Nucleus accumbens (tissue), 56 donors: ENCODE measurements around the gene UGT1A9.

Experiments
- DNase-seq, 56 donors: peaks; one replicate each; lab custom pipeline; 2025; lab: John Stamatoyannopoulos, UW

The UGT1A9 gene

DNA sequence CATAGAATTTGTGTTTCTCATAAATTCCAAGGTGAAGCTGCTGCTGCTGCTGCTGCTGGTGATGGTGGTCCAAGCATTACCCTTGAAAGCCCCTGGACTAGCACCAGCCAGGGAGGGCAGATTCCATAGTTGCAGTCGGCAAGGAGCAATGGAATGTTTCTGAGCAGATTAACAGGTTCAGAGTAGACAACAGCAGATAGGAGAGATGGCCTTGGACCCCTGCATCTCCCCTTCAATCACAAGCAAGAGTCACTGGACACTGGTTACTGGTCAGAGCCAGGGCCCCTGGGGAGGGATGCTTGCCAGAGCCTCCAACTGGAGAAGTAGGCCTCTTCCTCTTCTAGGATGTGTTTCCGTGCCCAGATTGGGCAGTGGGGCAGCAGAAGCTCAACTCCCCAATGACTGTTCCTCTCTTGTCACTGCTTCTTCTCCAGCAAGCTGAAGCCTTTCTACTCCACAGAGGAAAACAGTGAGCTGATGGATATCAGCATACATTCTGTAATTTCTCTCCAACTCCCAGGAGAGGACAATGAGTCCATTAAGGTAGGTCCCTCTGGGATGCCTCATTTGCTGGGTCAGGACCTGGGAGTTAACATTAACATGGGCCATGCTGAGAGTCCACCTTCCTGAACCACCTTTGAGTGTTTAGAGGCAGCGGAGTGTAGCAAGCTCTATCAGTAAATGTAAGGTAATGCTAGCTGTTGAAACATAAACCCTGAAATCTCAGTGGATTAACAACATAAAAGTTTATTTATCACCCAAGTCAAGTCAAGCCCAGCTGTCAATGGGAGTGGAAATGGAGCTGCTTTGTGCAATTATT is 141.7 kb downstream of the UGT1A9 start:
- DNase-seq, result no peak

DNA sequence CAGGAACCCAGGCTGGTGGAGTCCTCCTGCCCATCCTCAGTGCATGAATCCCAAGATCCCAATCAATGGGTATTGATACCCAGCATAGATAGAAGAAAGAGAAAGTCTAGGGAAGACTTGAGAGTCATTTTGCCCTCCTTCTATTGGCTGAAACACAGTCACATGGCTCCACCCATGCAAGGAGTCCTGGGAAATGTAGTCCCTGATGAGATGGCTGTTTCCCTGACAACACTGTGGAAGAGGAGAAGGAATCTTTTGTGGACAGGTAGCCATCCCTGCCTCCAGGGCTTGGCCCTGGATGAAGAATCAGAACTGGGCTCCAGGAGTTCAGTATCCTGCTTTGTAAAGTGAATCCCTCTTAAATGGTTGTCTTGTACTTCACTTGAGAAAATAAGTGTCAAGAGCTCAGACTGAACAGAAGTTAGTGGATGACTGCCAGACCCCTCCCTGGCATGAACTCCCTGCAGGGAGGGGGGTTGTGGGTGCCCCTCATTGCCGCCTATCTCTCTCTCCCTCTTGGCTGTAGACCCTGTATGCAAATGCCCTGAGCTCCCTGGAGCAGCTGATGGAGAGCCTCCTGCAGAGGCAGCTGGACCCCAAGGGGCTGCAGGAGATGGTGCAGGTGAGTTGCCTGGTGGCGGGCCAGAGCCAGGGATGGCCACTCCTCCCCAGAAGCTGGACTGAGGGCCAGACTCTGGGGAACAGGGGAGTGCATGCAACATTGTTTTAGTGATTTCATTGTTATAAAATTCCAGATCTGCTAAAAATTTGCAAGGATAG is 142.5 kb downstream of the UGT1A9 start:
- no peak for DNase-seq

DNA sequence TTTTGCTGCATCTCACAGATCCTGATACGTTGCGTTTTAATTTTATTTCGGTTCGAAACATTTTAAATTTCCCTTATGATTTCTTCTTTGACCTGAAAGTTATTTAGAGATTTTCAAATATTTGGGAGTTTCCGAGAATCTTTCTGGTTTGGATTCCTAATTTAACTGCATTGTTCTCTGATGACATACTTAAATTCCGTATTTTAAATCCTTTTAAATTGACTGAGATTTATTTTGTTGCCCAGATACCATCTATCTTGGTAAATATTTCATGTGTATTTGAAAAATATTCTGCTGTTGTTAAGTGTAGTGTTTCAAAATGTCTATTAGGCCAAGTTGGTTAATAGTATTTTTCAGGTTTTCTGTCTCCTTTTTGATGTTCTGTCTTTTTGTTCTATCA is 144.2 kb downstream of the UGT1A9 start:
- no peak for DNase-seq

DNA sequence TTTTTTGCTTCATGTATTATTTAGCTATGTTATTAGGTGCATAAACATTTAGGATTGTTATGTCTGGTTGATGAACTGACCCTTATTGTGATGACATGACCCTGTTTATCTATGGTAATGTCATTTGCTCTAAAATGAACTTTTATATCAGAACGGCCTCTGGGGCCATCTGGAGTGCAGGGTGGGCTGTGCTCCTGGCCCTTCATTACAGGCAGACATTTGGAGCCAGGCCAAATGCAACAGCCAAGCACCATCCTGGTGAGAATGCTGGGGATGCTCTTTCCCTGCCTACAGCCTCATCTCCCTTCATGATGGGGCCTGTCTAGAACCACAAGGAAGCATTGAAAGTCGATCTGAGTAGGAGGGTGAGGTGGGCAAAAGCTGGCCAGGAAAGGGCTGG is 144.6 kb downstream of the UGT1A9 start:
- no peak for DNase-seq

DNA sequence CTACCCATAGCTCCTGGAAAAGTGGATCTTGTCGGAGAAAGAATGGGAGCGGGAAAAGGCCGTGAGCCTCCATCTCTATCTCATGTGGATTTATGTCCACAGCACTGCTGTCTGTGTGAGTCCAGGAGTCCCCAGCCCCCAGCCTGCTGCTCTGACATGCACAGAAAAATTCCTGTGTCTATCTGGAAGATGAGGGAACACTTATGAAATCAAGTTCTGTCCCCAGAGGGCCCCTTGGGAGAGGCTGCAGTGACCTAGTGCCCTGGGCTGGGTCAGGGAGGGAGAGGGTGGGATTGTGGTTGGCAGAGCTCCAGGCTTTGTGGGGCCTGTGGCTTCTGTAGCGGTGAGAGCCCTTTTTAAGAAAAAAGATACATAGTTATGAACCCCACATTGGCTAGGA is 145.1 kb downstream of the UGT1A9 start:
- no peak for DNase-seq

DNA sequence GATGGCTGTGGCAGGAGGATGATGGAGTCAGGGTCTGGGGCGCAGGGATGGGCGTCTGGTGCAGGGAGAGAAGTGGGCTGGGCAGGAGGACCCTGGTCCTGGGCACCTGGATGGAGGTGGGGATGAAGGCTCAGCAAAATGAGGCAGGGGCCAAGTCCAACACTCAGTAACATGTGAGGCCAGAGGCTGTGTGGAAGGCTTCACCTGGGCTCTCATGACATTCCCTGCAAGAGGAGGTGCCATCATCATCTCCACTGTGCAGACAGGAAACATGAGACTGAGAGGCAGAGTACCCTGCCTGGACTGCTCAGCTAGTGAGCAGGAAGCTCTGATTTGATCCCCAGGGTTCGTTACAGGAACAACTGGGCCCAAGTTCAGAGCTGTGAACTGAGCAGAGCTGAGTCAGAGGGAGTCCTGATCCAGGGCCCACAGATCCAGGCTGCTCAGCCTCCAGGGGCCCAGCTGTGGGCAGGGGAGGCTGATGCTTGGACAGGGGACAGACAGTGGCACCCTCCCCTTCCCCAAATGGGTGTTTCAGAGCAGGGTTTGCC is 145.7 kb downstream of the UGT1A9 start:
- no peak for DNase-seq

DNA sequence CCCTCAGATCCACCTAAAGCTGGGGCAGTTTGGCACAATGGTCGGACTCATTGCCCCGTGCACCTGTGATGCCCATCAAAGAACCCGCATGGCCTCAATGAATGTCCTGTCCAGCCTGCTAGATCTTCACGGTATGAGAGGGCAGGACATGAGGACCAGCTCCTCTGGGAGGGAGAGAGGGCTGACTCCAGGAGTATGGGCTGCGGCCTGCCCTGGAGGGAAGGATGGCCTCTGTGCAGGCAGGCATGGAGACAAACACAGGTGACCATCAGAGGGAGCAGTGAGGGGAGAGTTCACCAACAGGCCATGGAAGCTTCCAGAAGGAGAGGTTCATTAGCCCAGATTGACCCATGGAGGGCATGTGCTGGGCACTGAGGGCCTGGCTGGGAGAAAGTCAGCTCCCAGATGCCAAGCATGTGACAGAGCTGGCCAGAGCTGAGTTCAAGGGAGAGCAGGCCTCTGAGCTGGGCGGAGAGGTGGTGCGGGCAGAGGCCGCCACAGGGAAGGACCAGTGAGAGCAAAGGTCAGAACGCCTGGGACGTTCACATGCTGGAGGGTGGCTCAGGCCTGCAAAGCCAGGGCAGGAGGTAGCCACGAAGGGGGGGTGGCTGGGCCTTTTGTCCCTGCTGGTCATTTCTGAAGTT is 146.4 kb downstream of the UGT1A9 start:
- no peak for DNase-seq

DNA sequence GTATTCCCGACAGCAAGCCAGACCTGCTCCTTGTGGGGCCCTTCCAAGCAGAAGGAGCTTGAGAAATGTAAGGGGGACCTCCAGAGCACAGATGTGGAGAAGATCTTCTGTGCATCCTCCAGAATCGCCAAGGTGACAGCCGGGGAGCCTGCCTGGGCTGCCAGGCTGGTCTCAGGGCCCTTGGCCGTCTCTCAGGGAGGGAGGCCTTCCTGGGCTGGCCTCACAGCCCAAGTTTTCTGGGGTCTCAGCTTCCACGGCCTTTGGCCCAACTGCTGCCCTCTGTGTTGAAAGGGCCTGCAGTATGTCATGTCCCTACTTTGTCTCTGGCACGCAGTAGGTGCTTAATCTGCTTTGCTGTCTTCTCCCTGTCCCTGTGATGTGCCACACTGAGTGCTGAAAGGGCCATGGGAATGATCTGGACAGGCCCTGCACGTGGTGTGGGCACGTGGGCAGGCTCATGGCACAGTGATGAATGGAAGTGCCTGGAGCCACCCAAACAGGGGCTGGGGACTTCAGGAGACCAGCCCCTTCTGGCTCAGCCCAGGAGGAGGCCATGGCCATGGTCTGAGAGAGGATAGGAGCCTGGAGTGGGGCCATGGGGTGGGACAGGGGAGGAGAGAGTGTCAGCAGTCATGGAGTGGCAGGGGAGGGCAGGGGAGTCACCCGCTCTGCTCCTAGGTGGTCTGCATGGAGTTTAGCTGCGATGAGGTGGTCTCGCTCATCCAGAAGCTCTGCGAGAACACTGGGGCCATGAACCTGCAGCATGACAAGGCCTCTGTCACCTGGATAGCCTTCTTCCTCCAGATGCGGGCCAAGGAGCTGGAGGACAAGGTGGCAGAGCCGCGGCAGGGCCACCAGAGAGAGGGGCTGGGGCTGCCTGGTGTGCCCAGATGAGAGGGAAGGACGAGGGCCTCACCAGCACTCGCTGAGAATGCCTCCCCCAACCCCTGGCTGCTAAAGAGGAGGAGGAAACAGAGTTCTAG is 147.2 kb downstream of the UGT1A9 start:
- no peak for DNase-seq

DNA sequence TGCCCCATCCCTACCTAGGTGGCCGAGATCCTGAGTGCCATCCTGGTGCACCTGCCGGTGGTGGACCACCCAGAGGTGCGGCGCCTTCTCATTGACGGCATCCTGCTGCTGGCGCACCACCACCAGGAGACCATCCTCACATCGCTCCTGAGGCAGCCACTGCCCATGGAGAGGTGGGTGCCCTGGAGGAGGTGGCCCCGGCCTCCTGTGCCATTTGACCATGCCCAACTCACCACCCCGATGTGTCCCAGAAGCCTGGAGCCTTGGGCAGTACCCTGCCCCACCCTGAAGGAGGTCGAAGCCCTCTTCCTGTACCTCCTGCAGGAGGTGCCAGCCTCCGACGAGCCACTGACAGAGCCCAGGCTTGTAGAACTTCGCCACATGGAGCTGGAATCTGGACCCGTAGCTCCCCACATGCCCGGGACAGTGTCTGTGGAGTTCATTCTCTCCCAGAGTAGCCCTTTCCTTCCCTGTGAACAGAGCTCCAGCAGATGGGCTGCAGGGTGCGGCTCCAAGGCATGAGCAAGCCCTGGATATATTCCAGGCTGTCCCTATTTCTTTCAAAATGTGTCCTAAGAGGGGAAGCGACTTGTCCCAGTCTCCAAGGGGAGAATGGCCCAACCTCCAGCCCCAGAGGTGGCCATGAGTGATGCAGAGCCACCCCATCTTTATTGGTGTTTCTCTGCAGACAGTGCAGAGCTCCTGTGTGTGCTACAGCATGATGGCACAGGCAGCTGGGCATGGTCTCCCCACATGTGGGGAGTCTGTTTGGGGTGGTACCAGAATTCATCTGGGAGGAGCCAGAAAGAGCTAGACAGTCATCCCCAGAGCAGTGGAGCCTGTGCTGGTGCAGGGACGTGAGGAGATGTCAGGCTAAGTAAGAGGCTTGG is 148.4 kb downstream of the UGT1A9 start:
- no peak for DNase-seq

DNA sequence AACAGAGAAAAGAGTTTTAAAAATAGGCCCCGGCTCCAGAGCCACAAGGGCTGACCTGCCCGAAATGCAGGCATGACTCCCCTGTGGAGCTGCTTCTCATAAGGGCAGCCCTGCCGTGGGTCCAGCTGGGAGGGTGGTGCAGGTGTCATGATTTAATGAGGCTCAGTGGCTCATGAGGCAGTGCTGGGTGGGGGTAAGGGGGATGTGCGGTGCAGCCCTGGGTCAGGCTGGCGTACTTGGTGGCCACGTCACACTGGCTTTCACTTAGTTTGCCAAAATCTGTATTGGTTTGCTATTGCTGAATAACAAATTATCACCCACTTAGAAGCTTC is 149.0 kb downstream of the UGT1A9 start:
- DNase-seq, result no peak

DNA sequence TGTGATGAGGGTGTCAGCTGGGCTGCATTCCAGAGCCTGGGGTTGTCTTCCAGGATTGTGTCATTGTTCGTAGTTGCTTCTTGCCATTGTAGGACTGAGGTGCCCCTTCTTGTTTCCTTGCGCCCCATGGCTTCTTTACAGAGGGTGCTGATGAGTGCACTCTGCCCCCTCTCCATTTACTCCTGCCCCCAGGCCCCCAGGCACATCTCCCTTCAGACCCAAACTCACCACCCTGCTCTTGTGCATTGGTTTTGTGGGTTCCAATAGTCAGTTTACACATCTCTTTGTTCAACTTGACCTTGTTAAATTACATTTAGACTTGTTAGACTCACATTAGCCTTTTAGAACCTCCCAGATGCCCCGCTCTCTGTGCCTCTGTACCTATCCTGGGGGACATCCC is 149.5 kb downstream of the UGT1A9 start:
- no peak for DNase-seq

DNA sequence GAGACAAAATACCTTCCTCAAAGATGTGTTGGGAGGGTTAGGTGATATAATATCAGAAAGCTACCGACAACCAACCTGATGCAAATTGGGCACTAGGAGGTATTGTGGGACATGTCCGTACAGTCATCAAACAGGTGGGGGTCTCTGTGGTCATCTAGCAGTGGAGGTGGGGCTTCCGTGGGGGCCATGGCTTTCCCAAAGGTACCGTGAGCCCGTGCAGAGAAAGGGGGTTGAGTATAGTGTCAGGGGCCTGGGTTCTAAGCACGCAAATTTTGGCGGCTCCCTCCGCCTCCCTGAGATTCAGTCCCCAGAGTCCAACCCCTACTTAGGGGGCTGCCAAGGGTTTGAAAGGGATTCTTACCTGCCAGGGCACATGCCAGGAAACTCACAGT is 150.0 kb downstream of the UGT1A9 start:
- no peak for DNase-seq

DNA sequence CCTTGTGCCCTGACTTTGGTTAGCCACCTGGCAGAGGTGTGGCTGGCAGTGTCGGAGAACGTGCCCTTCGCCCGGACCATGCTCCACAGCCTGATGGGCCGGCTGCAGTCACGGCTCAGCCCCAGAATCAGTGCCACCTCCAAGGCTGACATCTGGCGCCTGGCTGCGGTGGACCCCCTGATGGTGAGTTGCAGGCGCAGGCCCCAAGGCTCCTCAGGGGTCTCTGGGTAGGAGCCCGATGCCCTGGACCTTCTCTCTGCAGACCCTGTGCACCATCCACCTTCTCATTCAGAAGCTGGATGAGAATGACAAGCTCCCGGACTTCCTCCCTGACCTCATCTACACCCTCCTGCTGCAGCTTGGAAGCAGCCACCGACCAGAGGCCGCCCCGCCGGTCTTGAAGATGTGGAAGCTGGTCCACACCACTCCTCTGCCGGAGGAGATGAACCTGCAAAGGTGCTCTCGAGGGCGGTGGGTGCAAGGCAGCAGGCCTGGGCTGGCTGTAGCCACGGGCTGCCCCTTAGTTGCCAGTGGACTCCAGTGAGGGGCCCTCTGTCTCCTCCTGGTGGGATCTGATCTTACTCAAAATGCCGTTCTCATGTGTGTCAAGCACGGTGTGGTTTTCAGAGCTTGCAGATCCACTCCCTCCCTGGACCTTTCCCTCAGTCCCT is 150.5 kb downstream of the UGT1A9 start:
- DNase-seq, result no peak
